Astrocyte (in vitro differentiated cells and primary cell): ENCODE results near the gene GLIPR2. TPM values are rescaled to one million over a fixed set of nuclear protein-coding genes. Genes with fewer than 3 reads are reported as not detected.

ENCODE experiments used
- DNase-seq: peaks from one replicate; pipeline ENCODE4 v3.0.0-alpha.2; 2010; ENCODE audit warnings: low read depth
- FAIRE-seq: peaks from 2 replicates; lab custom pipeline; 2011; peaks lifted over from hg19 to GRCh38; lab: Jason Lieb, UNC
- H2AFZ ChIP-seq: 2 replicates; pipeline ENCODE4 v1.6.0; 2012; ENCODE audit warnings: low read depth, low read length, inconsistent platforms
- H3K27ac ChIP-seq: 2 replicates; pipeline ENCODE4 v1.5.1; 2011; ENCODE audit warnings: low read depth, low read length, inconsistent platforms
- H3K27me3 ChIP-seq: 2 replicates; pipeline ENCODE4 v1.6.0; 2011; ENCODE audit warnings: low read length, inconsistent platforms; ENCODE audit not compliant: insufficient read depth
- H3K36me3 ChIP-seq: 2 replicates; pipeline ENCODE4 v1.5.1; 2011; ENCODE audit warnings: low read length, inconsistent platforms; ENCODE audit not compliant: insufficient read depth
- H3K4me1 ChIP-seq: 2 replicates; pipeline ENCODE4 v1.5.1; 2011; ENCODE audit warnings: low read length, inconsistent platforms; ENCODE audit not compliant: insufficient read depth
- H3K4me2 ChIP-seq: 2 replicates; pipeline ENCODE4 v1.6.0; 2012; ENCODE audit warnings: low read length, inconsistent platforms
- H3K4me3 ChIP-seq: 2 replicates; pipeline ENCODE4 v1.5.1; 2011; ENCODE audit warnings: low read depth, mild to moderate bottlenecking, low read length, inconsistent platforms; ENCODE audit not compliant: insufficient read depth
- H3K79me2 ChIP-seq: 2 replicates; pipeline ENCODE4 v1.6.0; 2012; ENCODE audit warnings: mild to moderate bottlenecking, low read length, inconsistent platforms; ENCODE audit not compliant: insufficient read depth
- H3K9ac ChIP-seq: 2 replicates; pipeline ENCODE4 v1.6.0; 2012; ENCODE audit warnings: mild to moderate bottlenecking, low read length, inconsistent platforms
- H3K9me3 ChIP-seq: 2 replicates; pipeline ENCODE4 v1.5.1; 2012; ENCODE audit warnings: low read depth, mild to moderate bottlenecking, low read length, inconsistent platforms; ENCODE audit not compliant: insufficient read depth
- H4K20me1 ChIP-seq: 2 replicates; pipeline ENCODE4 v1.6.0; 2012; ENCODE audit warnings: low read length, inconsistent platforms; ENCODE audit not compliant: insufficient read depth
- H3K27ac Mint-ChIP-seq: one replicate; pipeline ENCODE4 v1.8.0; 2021; ENCODE audit warnings: mild to moderate bottlenecking, mixed read lengths; ENCODE audit not compliant: unreplicated experiment
- H3K27me3 Mint-ChIP-seq: one replicate; pipeline ENCODE4 v1.8.0; 2021; ENCODE audit warnings: low read depth, mixed read lengths; ENCODE audit not compliant: unreplicated experiment
- H3K36me3 Mint-ChIP-seq: one replicate; pipeline ENCODE4 v1.8.0; 2021; ENCODE audit warnings: low read depth, mixed read lengths; ENCODE audit not compliant: unreplicated experiment
- H3K4me1 Mint-ChIP-seq: one replicate; pipeline ENCODE4 v1.8.0; 2021; ENCODE audit warnings: low read depth, mixed read lengths; ENCODE audit not compliant: unreplicated experiment
- H3K4me3 Mint-ChIP-seq: one replicate; pipeline ENCODE4 v1.8.0; 2021; ENCODE audit warnings: mild to moderate bottlenecking, moderate library complexity, mixed read lengths; ENCODE audit not compliant: unreplicated experiment
- H3K9me3 Mint-ChIP-seq: one replicate; pipeline ENCODE4 v1.8.0; 2021; ENCODE audit warnings: mild to moderate bottlenecking, mixed read lengths; ENCODE audit not compliant: unreplicated experiment
- EZH2 ChIP-seq: IDR thresholded peaks from 2 replicates; pipeline ENCODE4 v1.6.1; 2012; ENCODE audit warnings: mild to moderate bottlenecking, low read length, inconsistent platforms; ENCODE audit not compliant: insufficient read depth
- total RNA-seq: library from RNA; stranded (reverse); gene quantifications from 2 replicates; pipeline ENCODE4 v1.2.1, GENCODE V29; 2021
- TF ChIP-seq, protein P1 (sequence below): IDR thresholded peaks from 2 replicates; pipeline ENCODE4 v1.5.1; 2011; ENCODE audit warnings: low read depth, mild to moderate bottlenecking, inconsistent platforms, low read length, moderate library complexity; ENCODE audit not compliant: insufficient read depth

The GLIPR2 gene
- total RNA-seq, 1 donor from 2014 or later = 150 TPM

DNA sequence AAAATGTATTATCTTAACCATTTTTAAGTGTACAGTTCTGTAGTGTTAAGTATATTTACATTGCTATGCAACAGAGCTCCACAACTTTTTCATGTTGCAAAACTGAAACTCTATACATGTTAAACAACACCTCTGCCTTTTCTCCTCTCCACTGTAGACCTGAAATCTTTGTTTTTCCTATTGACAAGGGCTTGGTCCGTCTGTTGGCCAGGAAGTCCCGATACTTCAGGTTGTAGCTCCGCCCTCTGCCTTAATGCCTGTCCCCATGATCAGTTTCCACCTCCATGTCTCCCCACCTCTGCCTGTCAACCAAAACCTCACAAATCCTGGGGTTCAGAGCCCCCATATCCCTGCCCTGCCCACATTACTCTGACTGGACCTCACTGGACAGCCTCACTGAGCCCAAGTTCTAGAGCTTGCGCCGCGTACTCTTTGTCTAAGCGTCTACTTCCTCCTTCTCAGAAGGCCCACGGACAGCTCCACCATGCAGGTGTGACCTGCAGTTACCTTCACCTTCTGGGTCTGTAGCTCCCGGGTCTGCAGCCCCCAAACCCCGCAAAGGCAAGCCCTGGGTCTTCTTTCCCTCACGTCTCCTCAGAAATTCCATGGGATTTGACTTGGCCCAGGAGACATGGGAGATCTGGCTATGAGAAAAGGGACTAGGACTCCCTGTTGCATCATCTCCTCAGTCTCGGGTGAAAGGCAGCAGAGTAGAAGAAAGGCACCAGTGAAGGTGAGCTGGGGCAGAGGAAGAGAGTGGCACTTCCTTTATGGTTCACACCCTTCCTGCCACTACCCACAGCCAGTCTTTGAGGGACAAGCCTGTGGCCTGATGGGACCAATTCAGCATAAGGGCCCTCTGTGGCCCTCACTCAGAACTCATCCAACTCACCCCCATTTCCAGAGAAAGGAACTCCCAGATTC is 8.0 kb downstream of the GLIPR2 start:
- H3K36me3 ChIP-seq = no peaks in the 10 kb centered on the region
- H3K79me2 ChIP-seq = peaks cover 49% of the 10 kb centered on the region
- H4K20me1 ChIP-seq = peaks cover 63% of the 10 kb centered on the region
- Mint-ChIP-seq H3K4me1 (peaks cover 65% of the 10 kb centered on the region), H3K4me3 (no peak overlapping the region), H3K27ac (no peak overlapping the region), H3K9me3 (peaks cover 13% of the 10 kb centered on the region), H3K27me3 (no peaks in the 10 kb centered on the region), H3K36me3 (peaks cover 48% of the 10 kb centered on the region)
- no peaks in the 10 kb centered on the region for H3K9me3 ChIP-seq
- H2AFZ ChIP-seq = no peak overlapping the region
- DNase-seq (no peak), FAIRE-seq (no peak)
- H3K4me1 ChIP-seq = peaks cover 22% of the 10 kb centered on the region
- no peak overlapping the region for H3K4me3 ChIP-seq
- no peak overlapping the region for H3K4me2 ChIP-seq
- H3K27ac ChIP-seq = no peak overlapping the region
- H3K9ac ChIP-seq = no peak overlapping the region
- H3K27me3 ChIP-seq = no peaks in the 10 kb centered on the region
- TF ChIP-seq EZH2 = no peak
- TF ChIP-seq, protein P1, sequence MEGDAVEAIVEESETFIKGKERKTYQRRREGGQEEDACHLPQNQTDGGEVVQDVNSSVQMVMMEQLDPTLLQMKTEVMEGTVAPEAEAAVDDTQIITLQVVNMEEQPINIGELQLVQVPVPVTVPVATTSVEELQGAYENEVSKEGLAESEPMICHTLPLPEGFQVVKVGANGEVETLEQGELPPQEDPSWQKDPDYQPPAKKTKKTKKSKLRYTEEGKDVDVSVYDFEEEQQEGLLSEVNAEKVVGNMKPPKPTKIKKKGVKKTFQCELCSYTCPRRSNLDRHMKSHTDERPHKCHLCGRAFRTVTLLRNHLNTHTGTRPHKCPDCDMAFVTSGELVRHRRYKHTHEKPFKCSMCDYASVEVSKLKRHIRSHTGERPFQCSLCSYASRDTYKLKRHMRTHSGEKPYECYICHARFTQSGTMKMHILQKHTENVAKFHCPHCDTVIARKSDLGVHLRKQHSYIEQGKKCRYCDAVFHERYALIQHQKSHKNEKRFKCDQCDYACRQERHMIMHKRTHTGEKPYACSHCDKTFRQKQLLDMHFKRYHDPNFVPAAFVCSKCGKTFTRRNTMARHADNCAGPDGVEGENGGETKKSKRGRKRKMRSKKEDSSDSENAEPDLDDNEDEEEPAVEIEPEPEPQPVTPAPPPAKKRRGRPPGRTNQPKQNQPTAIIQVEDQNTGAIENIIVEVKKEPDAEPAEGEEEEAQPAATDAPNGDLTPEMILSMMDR = no peak

DNA sequence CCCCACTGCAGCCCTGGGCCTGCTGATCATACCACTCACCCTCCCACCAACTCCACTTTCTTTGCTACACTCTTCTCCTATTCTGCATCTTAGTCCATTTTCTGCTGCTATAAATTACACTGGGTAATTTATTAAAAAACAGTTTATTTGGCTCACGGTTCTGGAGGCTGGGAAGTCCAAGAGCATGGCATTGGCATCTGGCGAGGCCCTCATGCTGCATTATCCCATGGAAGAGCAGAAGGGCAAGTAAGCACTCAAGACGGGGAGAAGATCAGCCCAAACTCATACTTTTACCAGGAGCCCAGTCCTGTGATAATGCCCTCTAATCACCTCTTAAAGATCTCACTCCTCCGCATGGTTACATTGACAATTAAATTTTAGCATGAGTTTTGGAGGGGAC is 9.4 kb downstream of the GLIPR2 start:
- Mint-ChIP-seq H3K9me3 (peaks cover 13% of the 10 kb centered on the region), H3K27me3 (no peaks in the 10 kb centered on the region), H3K27ac (no peak overlapping the region), H3K4me1 (peaks cover 67% of the 10 kb centered on the region), H3K4me3 (no peak overlapping the region), H3K36me3 (peaks cover 52% of the 10 kb centered on the region)
- Histone ChIP-seq H3K36me3 (no peaks in the 10 kb centered on the region), H4K20me1 (peaks cover 49% of the 10 kb centered on the region), H2AFZ (no peak overlapping the region), H3K9ac (no peak overlapping the region), H3K4me1 (peaks cover 32% of the 10 kb centered on the region), H3K4me3 (no peak overlapping the region), H3K79me2 (peaks cover 35% of the 10 kb centered on the region), H3K4me2 (no peak overlapping the region), H3K27me3 (no peaks in the 10 kb centered on the region), H3K9me3 (no peaks in the 10 kb centered on the region), H3K27ac (no peak overlapping the region)
- no peak for DNase-seq
- FAIRE-seq = no peak
- TF ChIP-seq, protein P1 = no peak
- no peak for TF ChIP-seq EZH2

DNA sequence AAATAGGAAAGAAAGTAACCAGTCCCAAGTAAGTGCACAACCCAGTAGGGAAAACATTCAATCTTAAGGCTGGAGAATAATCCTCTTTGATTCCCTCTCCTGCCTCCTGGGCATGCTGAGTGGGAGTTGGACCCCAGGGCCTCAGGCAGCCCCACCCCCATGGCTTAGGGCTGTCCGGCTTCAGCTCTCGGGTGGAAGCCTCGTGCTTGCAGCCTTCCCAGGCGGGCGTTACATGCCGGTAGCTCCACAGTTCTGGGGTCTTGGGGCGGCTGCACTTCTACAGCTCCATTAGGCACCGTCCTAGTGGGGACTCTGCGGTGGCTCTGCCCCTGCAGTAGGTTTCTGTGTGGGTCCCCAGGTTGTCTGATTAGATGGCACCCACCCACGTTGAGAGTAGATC is 10.1 kb downstream of the GLIPR2 start:
- Histone ChIP-seq H3K27me3 (no peaks in the 10 kb centered on the region), H3K27ac (no peak overlapping the region), H2AFZ (no peak overlapping the region), H3K79me2 (peaks cover 33% of the 10 kb centered on the region), H3K4me3 (no peak overlapping the region), H3K9ac (no peak overlapping the region), H4K20me1 (peaks cover 42% of the 10 kb centered on the region), H3K36me3 (no peaks in the 10 kb centered on the region), H3K4me2 (no peak overlapping the region), H3K4me1 (peaks cover 35% of the 10 kb centered on the region), H3K9me3 (no peaks in the 10 kb centered on the region)
- no peaks in the 10 kb centered on the region for H3K27me3 Mint-ChIP-seq
- DNase-seq (no peak), FAIRE-seq (no peak)
- peak overlapping the region; percentile 73 for H3K4me3 Mint-ChIP-seq
- peaks cover 51% of the 10 kb centered on the region for H3K36me3 Mint-ChIP-seq
- no peak for TF ChIP-seq EZH2
- TF ChIP-seq, protein P1 = no peak
- peaks cover 65% of the 10 kb centered on the region for H3K4me1 Mint-ChIP-seq
- H3K9me3 Mint-ChIP-seq = peaks cover 13% of the 10 kb centered on the region
- peak overlapping the region; percentile 41 for H3K27ac Mint-ChIP-seq
